Body of pancreas (tissue), 4 donors: ENCODE results near the gene METTL21C.

Source experiments
- CTCF ChIP-seq, 7 experiments: fragments of 450-650 bp in 4 of 7; fragments of 200-600 bp in 3 of 7; sonication (generic) in 3 of 7; IDR thresholded peaks; one replicate each; pipeline ENCODE4 v1.5.1; 2016 to 2019; ENCODE audit warnings: antibody characterized with exemption in 7 of 7
- POLR2A ChIP-seq, 3 donors: fragments of 450-650 bp; IDR thresholded peaks; one replicate each; pipeline ENCODE4 v1.6.1; 2016; ENCODE audit warnings: antibody characterized with exemption in 3 of 3, mild to moderate bottlenecking in 2 of 3

- TF ChIP-seq POLR2A (IDR thresholded peaks at IDR 0.05) (no peak), CTCF (IDR thresholded peaks at IDR 0.05) (no peak)
Measured at GRCh38 chr13:102643656-102644055, 51.2 kb downstream of the METTL21C start.
